A549 (cell line): ENCODE results near the gene PDZD2.

Experiments
- EHF ChIP-seq: fragments of 250-450 bp; sonication (Bioruptor Pico); IDR thresholded peaks from 2 replicates; pipeline ENCODE4 v1.5.0; 2020; ENCODE audit warnings: mild to moderate bottlenecking
- JUNB ChIP-seq: fragments of >200 bp; sonication (Bioruptor Twin); formaldehyde crosslinking; IDR thresholded peaks from 2 replicates; pipeline ENCODE4 v1.6.1; 2016
- MAFK ChIP-seq: fragments of 450-650 bp; IDR thresholded peaks from 2 replicates; pipeline ENCODE4 v1.6.1; 2014; ENCODE audit not compliant: partially characterized antibody
- NPAS2 ChIP-seq: fragments of 250-450 bp; sonication (Bioruptor Pico); IDR thresholded peaks from 2 replicates; pipeline ENCODE4 v1.8.0; 2022; ENCODE audit warnings: mild to moderate bottlenecking, moderate library complexity, borderline replicate concordance
- POLR2A ChIP-seq: IDR thresholded peaks from 2 replicates; pipeline ENCODE4 v1.6.1; 2012; ENCODE audit warnings: mild to moderate bottlenecking, low read length
- POLR2AphosphoS2 ChIP-seq: conservative IDR thresholded peaks from 2 replicates; pipeline ENCODE4 v1.6.1; 2012; ENCODE audit warnings: low read length, improper control_type of control experiment, inconsistent platforms
- RAD21 ChIP-seq, 2 experiments: fragments of >200 bp in 1 of 2; sonication (Bioruptor Twin) in 1 of 2; formaldehyde crosslinking in 1 of 2; IDR thresholded peaks in 1 of 2; conservative IDR thresholded peaks in 1 of 2; 2 replicates in 1 of 2; 3 replicates in 1 of 2; pipeline ENCODE4 v1.6.1; 2012 to 2018; ENCODE audit warnings: inconsistent platforms in 1 of 2
- TF ChIP-seq, protein P1 (sequence below): fragments of >200 bp; sonication (Bioruptor Twin); formaldehyde crosslinking; IDR thresholded peaks from 3 replicates; pipeline ENCODE4 v1.5.1; 2016
- TF ChIP-seq, protein P2 (sequence below): fragments of 150-350 bp; IDR thresholded peaks from 2 replicates; pipeline ENCODE4 v1.6.1; 2014; ENCODE audit warnings: low read depth, mild to moderate bottlenecking, low read length
- TF ChIP-seq, protein P3 (sequence below): fragments of 450-650 bp; IDR thresholded peaks from 2 replicates; pipeline ENCODE4 v1.6.1; 2014; ENCODE audit warnings: antibody characterized with exemption

DNA sequence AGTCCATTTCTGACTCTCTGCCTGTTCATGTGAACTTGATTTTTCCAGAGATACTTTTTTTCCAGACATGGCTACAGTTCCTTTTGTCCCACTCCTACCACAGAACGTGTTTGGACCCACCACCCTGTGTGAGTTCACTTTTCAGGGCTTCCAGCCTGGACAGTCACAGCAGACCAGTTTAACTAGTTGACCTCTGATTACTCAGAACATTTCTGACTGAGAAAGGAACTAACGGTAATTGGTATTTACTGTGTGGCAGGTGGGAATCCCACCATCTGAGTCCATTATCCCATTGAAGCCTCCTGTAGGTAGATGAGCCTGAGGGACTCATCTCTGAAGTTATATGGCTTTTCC is 325.1 kb downstream of the PDZD2 start:
- TF ChIP-seq, protein P1, sequence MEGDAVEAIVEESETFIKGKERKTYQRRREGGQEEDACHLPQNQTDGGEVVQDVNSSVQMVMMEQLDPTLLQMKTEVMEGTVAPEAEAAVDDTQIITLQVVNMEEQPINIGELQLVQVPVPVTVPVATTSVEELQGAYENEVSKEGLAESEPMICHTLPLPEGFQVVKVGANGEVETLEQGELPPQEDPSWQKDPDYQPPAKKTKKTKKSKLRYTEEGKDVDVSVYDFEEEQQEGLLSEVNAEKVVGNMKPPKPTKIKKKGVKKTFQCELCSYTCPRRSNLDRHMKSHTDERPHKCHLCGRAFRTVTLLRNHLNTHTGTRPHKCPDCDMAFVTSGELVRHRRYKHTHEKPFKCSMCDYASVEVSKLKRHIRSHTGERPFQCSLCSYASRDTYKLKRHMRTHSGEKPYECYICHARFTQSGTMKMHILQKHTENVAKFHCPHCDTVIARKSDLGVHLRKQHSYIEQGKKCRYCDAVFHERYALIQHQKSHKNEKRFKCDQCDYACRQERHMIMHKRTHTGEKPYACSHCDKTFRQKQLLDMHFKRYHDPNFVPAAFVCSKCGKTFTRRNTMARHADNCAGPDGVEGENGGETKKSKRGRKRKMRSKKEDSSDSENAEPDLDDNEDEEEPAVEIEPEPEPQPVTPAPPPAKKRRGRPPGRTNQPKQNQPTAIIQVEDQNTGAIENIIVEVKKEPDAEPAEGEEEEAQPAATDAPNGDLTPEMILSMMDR = no peak
- TF ChIP-seq MAFK (no peak), JUNB (no peak), POLR2AphosphoS2 (no peak), RAD21 (conservative IDR thresholded peaks at IDR 0.05 in 1 of 2, IDR thresholded peaks at IDR 0.05 in 1 of 2) (no peak), NPAS2 (CRISPR knock-in tag) (no peak), POLR2A (no peak), EHF (no peak)
- TF ChIP-seq, protein P2, sequence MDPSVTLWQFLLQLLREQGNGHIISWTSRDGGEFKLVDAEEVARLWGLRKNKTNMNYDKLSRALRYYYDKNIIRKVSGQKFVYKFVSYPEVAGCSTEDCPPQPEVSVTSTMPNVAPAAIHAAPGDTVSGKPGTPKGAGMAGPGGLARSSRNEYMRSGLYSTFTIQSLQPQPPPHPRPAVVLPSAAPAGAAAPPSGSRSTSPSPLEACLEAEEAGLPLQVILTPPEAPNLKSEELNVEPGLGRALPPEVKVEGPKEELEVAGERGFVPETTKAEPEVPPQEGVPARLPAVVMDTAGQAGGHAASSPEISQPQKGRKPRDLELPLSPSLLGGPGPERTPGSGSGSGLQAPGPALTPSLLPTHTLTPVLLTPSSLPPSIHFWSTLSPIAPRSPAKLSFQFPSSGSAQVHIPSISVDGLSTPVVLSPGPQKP = no peak
- TF ChIP-seq, protein P3, sequence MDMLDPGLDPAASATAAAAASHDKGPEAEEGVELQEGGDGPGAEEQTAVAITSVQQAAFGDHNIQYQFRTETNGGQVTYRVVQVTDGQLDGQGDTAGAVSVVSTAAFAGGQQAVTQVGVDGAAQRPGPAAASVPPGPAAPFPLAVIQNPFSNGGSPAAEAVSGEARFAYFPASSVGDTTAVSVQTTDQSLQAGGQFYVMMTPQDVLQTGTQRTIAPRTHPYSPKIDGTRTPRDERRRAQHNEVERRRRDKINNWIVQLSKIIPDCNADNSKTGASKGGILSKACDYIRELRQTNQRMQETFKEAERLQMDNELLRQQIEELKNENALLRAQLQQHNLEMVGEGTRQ = no peak
